Measurements from ENCODE around the gene AKTIP. TPM values are rescaled to one million over a fixed set of nuclear protein-coding genes. Genes with fewer than 3 reads are reported as not detected.

The AKTIP gene
- total and polyA plus RNA-seq, 2 donors: 14.6 to 24.6 TPM

- Histone ChIP-seq H3K27me3 (ENCODE audit: control insufficient read depth in 2 of 2, insufficient read depth in 1 of 2, low read length in 1 of 2) (peaks cover 3 to 29% of the 10 kb centered on the region in 2 donors), H3K4me3 (ENCODE audit: low read length in 2 of 2) (no peak overlapping the region), H3K36me3 (ENCODE audit: control insufficient read depth in 2 of 2, insufficient read depth in 2 of 2, low read length in 1 of 2) (no peaks in the 10 kb centered on the region), H3K9me3 (ENCODE audit: control insufficient read depth in 2 of 2, insufficient read depth in 1 of 2, low read length in 1 of 2) (peaks cover 3 to 10% of the 10 kb centered on the region in 2 donors), H3K27ac (ENCODE audit: low read depth in 1 of 2, low read length in 1 of 2) (no peak overlapping the region), H3K4me1 (ENCODE audit: control insufficient read depth in 2 of 2, insufficient read depth in 2 of 2, low read length in 2 of 2) (peaks cover 0 to 5% of the 10 kb centered on the region in 2 donors)
- 63% methylated on average over 2 of the region's 2 CpGs for WGBS
- no peak for DNase-seq (ENCODE audit: low read depth in 6 of 9, low spot score in 9 of 9)
Observed at GRCh38 chr16:53510704-53511070, 7.7 kb upstream of the AKTIP start.

- no peak overlapping the region for H3K4me3 ChIP-seq (ENCODE audit: low read length in 2 of 2)
- H3K36me3 ChIP-seq (ENCODE audit: control insufficient read depth in 2 of 2, insufficient read depth in 2 of 2, low read length in 1 of 2): no peaks in the 10 kb centered on the region
- WGBS: 50% methylated on average over 29 of the region's 29 CpGs
- peak in 6 of 9 donors; percentile 27 to 71 (median 52) for DNase-seq (ENCODE audit: low read depth in 6 of 9, low spot score in 9 of 9)
- H3K27ac ChIP-seq (ENCODE audit: low read depth in 1 of 2, low read length in 1 of 2): no peak overlapping the region
- peaks cover 0 to 27% of the 10 kb centered on the region in 2 donors for H3K27me3 ChIP-seq (ENCODE audit: control insufficient read depth in 2 of 2, insufficient read depth in 1 of 2, low read length in 1 of 2)
- peaks cover 0 to 5% of the 10 kb centered on the region in 2 donors for H3K4me1 ChIP-seq (ENCODE audit: control insufficient read depth in 2 of 2, insufficient read depth in 2 of 2, low read length in 2 of 2)
- H3K9me3 ChIP-seq (ENCODE audit: control insufficient read depth in 2 of 2, insufficient read depth in 1 of 2, low read length in 1 of 2): peaks cover 2 to 10% of the 10 kb centered on the region in 2 donors
Observed at GRCh38 chr16:53509906-53510703, 7.1 kb upstream of the AKTIP start.

GRCh38 chr16:53507464-53508179 is 4.6 kb upstream of the AKTIP start:
- 92% methylated on average over 12 of the region's 12 CpGs for WGBS
- H3K27me3 ChIP-seq (ENCODE audit: control insufficient read depth in 2 of 2, insufficient read depth in 1 of 2, low read length in 1 of 2): peaks cover 0 to 25% of the 10 kb centered on the region in 2 donors
- no peak for DNase-seq (ENCODE audit: low read depth in 6 of 9, low spot score in 9 of 9)
- H3K36me3 ChIP-seq (ENCODE audit: control insufficient read depth in 2 of 2, insufficient read depth in 2 of 2, low read length in 1 of 2): no peaks in the 10 kb centered on the region
- no peak overlapping the region for H3K4me3 ChIP-seq (ENCODE audit: low read length in 2 of 2)
- peaks cover 7 to 17% of the 10 kb centered on the region in 2 donors for H3K4me1 ChIP-seq (ENCODE audit: control insufficient read depth in 2 of 2, insufficient read depth in 2 of 2, low read length in 2 of 2)
- H3K27ac ChIP-seq (ENCODE audit: low read depth in 1 of 2, low read length in 1 of 2): no peak overlapping the region
- H3K9me3 ChIP-seq (ENCODE audit: control insufficient read depth in 2 of 2, insufficient read depth in 1 of 2, low read length in 1 of 2): no peaks in the 10 kb centered on the region

GRCh38 chr16:53506254-53506653 is 3.2 kb upstream of the AKTIP start:
- H3K36me3 ChIP-seq (ENCODE audit: control insufficient read depth in 2 of 2, insufficient read depth in 2 of 2, low read length in 1 of 2): no peaks in the 10 kb centered on the region
- peaks cover 2 to 21% of the 10 kb centered on the region in 2 donors for H3K27me3 ChIP-seq (ENCODE audit: control insufficient read depth in 2 of 2, insufficient read depth in 1 of 2, low read length in 1 of 2)
- no peak overlapping the region for H3K4me3 ChIP-seq (ENCODE audit: low read length in 2 of 2)
- DNase-seq (ENCODE audit: low read depth in 6 of 9, low spot score in 9 of 9): no peak
- no peak overlapping the region for H3K27ac ChIP-seq (ENCODE audit: low read depth in 1 of 2, low read length in 1 of 2)
- peaks cover 15 to 29% of the 10 kb centered on the region in 2 donors for H3K4me1 ChIP-seq (ENCODE audit: control insufficient read depth in 2 of 2, insufficient read depth in 2 of 2, low read length in 2 of 2)
- over 99% methylated on average over 3 of the region's 3 CpGs for WGBS
- no peaks in the 10 kb centered on the region for H3K9me3 ChIP-seq (ENCODE audit: control insufficient read depth in 2 of 2, insufficient read depth in 1 of 2, low read length in 1 of 2)

- no peak for DNase-seq (ENCODE audit: low read depth in 6 of 9, low spot score in 9 of 9)
- WGBS: 88% methylated on average over 7 of the region's 7 CpGs
- Histone ChIP-seq H3K27ac (ENCODE audit: low read depth in 1 of 2, low read length in 1 of 2) (peak overlapping the region in 1 of 2 donors; percentile 81), H3K4me1 (ENCODE audit: control insufficient read depth in 2 of 2, insufficient read depth in 2 of 2, low read length in 2 of 2) (peaks cover 15 to 26% of the 10 kb centered on the region in 2 donors), H3K36me3 (ENCODE audit: control insufficient read depth in 2 of 2, insufficient read depth in 2 of 2, low read length in 1 of 2) (no peaks in the 10 kb centered on the region), H3K27me3 (ENCODE audit: control insufficient read depth in 2 of 2, insufficient read depth in 1 of 2, low read length in 1 of 2) (peaks cover 2 to 14% of the 10 kb centered on the region in 2 donors), H3K4me3 (ENCODE audit: low read length in 2 of 2) (no peak overlapping the region), H3K9me3 (ENCODE audit: control insufficient read depth in 2 of 2, insufficient read depth in 1 of 2, low read length in 1 of 2) (no peaks in the 10 kb centered on the region)
Observed at GRCh38 chr16:53504665-53505064, 1.7 kb upstream of the AKTIP start.

GRCh38 chr16:53503991-53504663 is 1.1 kb upstream of the AKTIP start:
- Histone ChIP-seq H3K4me1 (ENCODE audit: control insufficient read depth in 2 of 2, insufficient read depth in 2 of 2, low read length in 2 of 2) (peaks cover 15 to 26% of the 10 kb centered on the region in 2 donors), H3K27me3 (ENCODE audit: control insufficient read depth in 2 of 2, insufficient read depth in 1 of 2, low read length in 1 of 2) (peaks cover 2 to 12% of the 10 kb centered on the region in 2 donors), H3K36me3 (ENCODE audit: control insufficient read depth in 2 of 2, insufficient read depth in 2 of 2, low read length in 1 of 2) (no peaks in the 10 kb centered on the region), H3K27ac (ENCODE audit: low read depth in 1 of 2, low read length in 1 of 2) (peak overlapping the region; percentile 75 to 81), H3K9me3 (ENCODE audit: control insufficient read depth in 2 of 2, insufficient read depth in 1 of 2, low read length in 1 of 2) (no peaks in the 10 kb centered on the region), H3K4me3 (ENCODE audit: low read length in 2 of 2) (peak overlapping the region; percentile 54 to 59)
- 13% methylated on average over 15 of the region's 15 CpGs for WGBS
- DNase-seq (ENCODE audit: low read depth in 6 of 9, low spot score in 9 of 9): peak in 4 of 9 donors; percentile 10 to 58 (median 22)

- DNase-seq (ENCODE audit: low read depth in 6 of 9, low spot score in 9 of 9): peak; percentile 99 to 100 (median 100)
- Histone ChIP-seq H3K27ac (ENCODE audit: low read depth in 1 of 2, low read length in 1 of 2) (peak overlapping the region; percentile 81), H3K36me3 (ENCODE audit: control insufficient read depth in 2 of 2, insufficient read depth in 2 of 2, low read length in 1 of 2) (peaks cover 0 to 2% of the 10 kb centered on the region in 2 donors), H3K9me3 (ENCODE audit: control insufficient read depth in 2 of 2, insufficient read depth in 1 of 2, low read length in 1 of 2) (no peaks in the 10 kb centered on the region), H3K4me1 (ENCODE audit: control insufficient read depth in 2 of 2, insufficient read depth in 2 of 2, low read length in 2 of 2) (peaks cover 15 to 26% of the 10 kb centered on the region in 2 donors), H3K4me3 (ENCODE audit: low read length in 2 of 2) (peak overlapping the region; percentile 59 to 82), H3K27me3 (ENCODE audit: control insufficient read depth in 2 of 2, insufficient read depth in 1 of 2, low read length in 1 of 2) (peaks cover 2 to 10% of the 10 kb centered on the region in 2 donors)
- under 1% methylated on average over 46 of the region's 46 CpGs for whole genome bisulfite sequencing
Observed at GRCh38 chr16:53503270-53503923, 388 bp upstream of the AKTIP start.

GRCh38 chr16:53501216-53501859 is 1.7 kb downstream of the AKTIP start:
- no peak for DNase-seq (ENCODE audit: low read depth in 6 of 9, low spot score in 9 of 9)
- Histone ChIP-seq H3K27me3 (ENCODE audit: control insufficient read depth in 2 of 2, insufficient read depth in 1 of 2, low read length in 1 of 2) (peaks cover 2 to 7% of the 10 kb centered on the region in 2 donors), H3K4me1 (ENCODE audit: control insufficient read depth in 2 of 2, insufficient read depth in 2 of 2, low read length in 2 of 2) (peaks cover 15 to 26% of the 10 kb centered on the region in 2 donors), H3K9me3 (ENCODE audit: control insufficient read depth in 2 of 2, insufficient read depth in 1 of 2, low read length in 1 of 2) (no peaks in the 10 kb centered on the region), H3K27ac (ENCODE audit: low read depth in 1 of 2, low read length in 1 of 2) (no peak overlapping the region), H3K36me3 (ENCODE audit: control insufficient read depth in 2 of 2, insufficient read depth in 2 of 2, low read length in 1 of 2) (peaks cover 10 to 16% of the 10 kb centered on the region in 2 donors), H3K4me3 (ENCODE audit: low read length in 2 of 2) (peak overlapping the region in 1 of 2 donors; percentile 6)
- 89% methylated on average over 9 of the region's 9 CpGs for WGBS

All from thymus (tissue), 11 donors.